DMS79 (cell line): ENCODE measurements around the gene SLC43A1.
A peak's percentile ranks its signal among the peaks of the same experiment; 100 is the strongest.

Source experiments
- DNase-seq: peaks from one replicate; lab custom pipeline; 2025; lab: John Stamatoyannopoulos, UW

The SLC43A1 gene

GRCh38 chr11:57527056-57527631 is 11.6 kb upstream of the SLC43A1 start:
- DNase-seq = peak; percentile 52

GRCh38 chr11:57523419-57523818 is 7.9 kb upstream of the SLC43A1 start:
- no peak for DNase-seq

GRCh38 chr11:57521116-57521515 is 5.6 kb upstream of the SLC43A1 start:
- DNase-seq = no peak

GRCh38 chr11:57516061-57516443 is 550 bp upstream of the SLC43A1 start:
- no peak for DNase-seq

- no peak for DNase-seq
Measured at GRCh38 chr11:57514538-57515331, 767 bp downstream of the SLC43A1 start.

GRCh38 chr11:57513911-57514537 is 1.5 kb downstream of the SLC43A1 start:
- no peak for DNase-seq

GRCh38 chr11:57513452-57513795 is 2.1 kb downstream of the SLC43A1 start:
- DNase-seq = no peak

- DNase-seq = no peak
Measured at GRCh38 chr11:57512646-57513451, 2.7 kb downstream of the SLC43A1 start.

- DNase-seq = no peak
Measured at GRCh38 chr11:57511741-57512430, 3.6 kb downstream of the SLC43A1 start.

- DNase-seq = no peak
Measured at GRCh38 chr11:57508341-57509170, 6.9 kb downstream of the SLC43A1 start.

- DNase-seq = no peak
Measured at GRCh38 chr11:57506522-57506921, 9.0 kb downstream of the SLC43A1 start.

GRCh38 chr11:57504511-57504910 is 11.0 kb downstream of the SLC43A1 start:
- no peak for DNase-seq

GRCh38 chr11:57502870-57503269 is 12.6 kb downstream of the SLC43A1 start:
- no peak for DNase-seq

GRCh38 chr11:57502376-57502775 is 13.1 kb downstream of the SLC43A1 start:
- DNase-seq = no peak

GRCh38 chr11:57501953-57502352 is 13.5 kb downstream of the SLC43A1 start:
- no peak for DNase-seq

- DNase-seq = no peak
Measured at GRCh38 chr11:57500926-57501325, 14.6 kb downstream of the SLC43A1 start.

GRCh38 chr11:57500515-57500914 is 15.0 kb downstream of the SLC43A1 start:
- DNase-seq = no peak

- DNase-seq = no peak
Measured at GRCh38 chr11:57499983-57500461, 15.5 kb downstream of the SLC43A1 start.

GRCh38 chr11:57499413-57499982 is 16.0 kb downstream of the SLC43A1 start:
- DNase-seq = peak; percentile 81

- DNase-seq = no peak
Measured at GRCh38 chr11:57498540-57498939, 17.0 kb downstream of the SLC43A1 start.
